ENCODE results near the gene ARPC1B.

DNA sequence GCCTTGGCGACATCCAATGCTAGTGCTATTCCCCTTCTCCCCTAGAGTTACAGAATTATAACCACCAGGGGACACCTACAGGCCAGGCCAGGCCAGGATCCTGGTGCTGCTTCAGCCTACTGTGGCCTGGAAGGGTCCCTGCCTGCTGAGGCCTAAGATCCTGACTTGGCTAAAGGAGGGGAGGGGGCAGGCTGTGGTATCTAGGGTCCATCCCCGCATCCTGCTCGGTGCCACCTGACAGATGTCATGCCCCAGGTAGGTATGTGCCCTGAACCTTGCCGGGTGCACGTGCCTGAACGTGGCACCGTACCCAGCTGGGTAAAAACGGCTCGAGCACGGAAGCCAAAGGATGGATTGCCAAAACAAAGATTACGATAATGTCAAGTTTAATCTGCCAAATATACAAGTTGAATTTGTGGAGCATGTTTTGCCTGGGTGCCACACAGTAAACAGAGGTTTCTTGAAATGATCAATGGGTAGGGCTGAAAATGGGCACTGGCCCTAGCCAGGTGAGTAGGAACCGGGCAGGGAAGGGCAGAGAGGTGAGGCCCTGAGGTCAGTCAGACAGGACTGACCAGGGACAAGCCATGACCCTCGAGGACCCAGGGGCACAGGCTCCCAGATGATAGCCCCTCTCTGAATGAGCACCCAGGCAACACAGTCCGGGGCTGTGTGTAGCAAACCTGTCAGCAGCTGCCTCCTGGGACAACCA is 21.2 kb downstream of the ARPC1B start:
- TF ChIP-seq, protein P1, sequence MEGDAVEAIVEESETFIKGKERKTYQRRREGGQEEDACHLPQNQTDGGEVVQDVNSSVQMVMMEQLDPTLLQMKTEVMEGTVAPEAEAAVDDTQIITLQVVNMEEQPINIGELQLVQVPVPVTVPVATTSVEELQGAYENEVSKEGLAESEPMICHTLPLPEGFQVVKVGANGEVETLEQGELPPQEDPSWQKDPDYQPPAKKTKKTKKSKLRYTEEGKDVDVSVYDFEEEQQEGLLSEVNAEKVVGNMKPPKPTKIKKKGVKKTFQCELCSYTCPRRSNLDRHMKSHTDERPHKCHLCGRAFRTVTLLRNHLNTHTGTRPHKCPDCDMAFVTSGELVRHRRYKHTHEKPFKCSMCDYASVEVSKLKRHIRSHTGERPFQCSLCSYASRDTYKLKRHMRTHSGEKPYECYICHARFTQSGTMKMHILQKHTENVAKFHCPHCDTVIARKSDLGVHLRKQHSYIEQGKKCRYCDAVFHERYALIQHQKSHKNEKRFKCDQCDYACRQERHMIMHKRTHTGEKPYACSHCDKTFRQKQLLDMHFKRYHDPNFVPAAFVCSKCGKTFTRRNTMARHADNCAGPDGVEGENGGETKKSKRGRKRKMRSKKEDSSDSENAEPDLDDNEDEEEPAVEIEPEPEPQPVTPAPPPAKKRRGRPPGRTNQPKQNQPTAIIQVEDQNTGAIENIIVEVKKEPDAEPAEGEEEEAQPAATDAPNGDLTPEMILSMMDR (IDR thresholded peaks at IDR 0.05; ENCODE audit: insufficient read depth, low read depth, low read length): no peak
- no peak for TF ChIP-seq EZH2 (IDR thresholded peaks at IDR 0.05; ENCODE audit: insufficient read depth, low read length)
